RCC 7860 (cell line): ENCODE data around the gene ZBTB1.
"Not testable (repeated sequence)": the region's sequence is repeated elsewhere in the genome, so short reads cannot be mapped to it uniquely, and the experiment has no call there.

Experiments used
- DNase-seq: peaks from one replicate; pipeline ENCODE4 v3.0.0-alpha.2; 2015; ENCODE audit warnings: low spot score
- FAIRE-seq: peaks from 2 replicates; lab custom pipeline; 2012; peaks lifted over from hg19 to GRCh38; lab: Jason Lieb, UNC

ZBTB1 gene

DNA sequence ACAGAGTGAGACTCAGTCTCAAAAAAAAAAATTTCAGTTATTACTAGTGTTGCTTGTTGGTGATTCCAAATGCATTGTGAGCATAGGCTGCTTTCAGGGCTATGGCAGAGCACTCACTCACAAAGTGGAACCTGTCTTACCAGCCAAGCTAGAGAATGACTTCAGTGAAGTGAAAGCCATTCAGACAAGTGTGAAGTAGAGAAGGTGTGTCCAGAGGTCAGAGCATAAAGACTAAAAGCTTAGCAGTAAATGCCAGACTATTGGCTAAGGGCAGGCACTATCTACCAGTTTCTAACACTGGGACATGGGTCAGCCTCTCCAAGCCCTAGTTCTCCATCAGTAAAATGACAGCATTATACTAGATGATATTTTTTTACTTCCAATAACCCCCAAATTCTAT lies 57.9 kb downstream of the ZBTB1 start:
- DNase-seq = no peak
- FAIRE-seq = no peak

DNA sequence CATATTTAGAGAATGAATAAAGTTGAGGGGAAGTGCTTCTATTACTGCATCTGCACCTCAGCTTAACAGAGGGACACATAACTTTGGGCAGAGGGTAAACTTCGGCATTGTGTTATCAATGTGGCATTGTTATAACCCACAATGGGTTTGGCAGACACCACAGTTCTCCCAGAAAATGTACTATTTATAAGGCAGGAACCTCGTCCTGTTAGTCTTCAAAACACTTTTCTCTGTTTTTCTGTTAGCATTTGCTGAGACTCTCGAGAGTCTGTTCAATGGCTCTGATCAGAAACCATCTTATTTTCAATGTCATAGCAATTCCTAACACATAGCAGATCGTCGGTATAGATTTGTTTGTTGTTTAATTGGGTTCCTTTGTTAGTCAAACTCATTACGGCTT lies 59.1 kb downstream of the ZBTB1 start:
- DNase-seq = no peak
- FAIRE-seq = no peak

DNA sequence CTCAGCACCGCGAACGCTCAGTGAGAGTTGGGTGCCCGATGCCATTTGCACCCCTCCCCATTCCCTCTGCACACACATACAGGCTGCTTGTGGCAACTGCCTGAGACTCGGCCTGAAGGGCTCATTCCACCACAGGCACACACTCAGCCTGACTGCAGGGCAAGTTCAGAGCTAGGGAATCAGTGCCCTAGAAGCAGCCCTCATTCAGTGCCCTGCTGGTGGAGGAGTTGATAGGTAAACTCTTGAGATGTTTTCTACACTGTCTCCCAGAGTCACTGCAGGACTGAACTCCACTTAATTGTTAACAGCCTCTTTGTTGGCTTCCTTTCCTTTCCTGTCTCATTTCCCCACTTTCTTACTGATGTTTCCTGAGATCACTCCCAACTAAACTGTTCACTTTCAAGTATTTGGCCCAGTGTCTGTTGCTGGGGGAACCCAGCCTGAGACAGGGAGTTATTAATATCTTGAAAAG lies 62.1 kb downstream of the ZBTB1 start:
- FAIRE-seq (no peak), DNase-seq (no peak)

- FAIRE-seq (no peak), DNase-seq (no peak)
These were observed 64.6 kb downstream of the ZBTB1 start for GRCh38 chr14:64569138-64569631.

DNA sequence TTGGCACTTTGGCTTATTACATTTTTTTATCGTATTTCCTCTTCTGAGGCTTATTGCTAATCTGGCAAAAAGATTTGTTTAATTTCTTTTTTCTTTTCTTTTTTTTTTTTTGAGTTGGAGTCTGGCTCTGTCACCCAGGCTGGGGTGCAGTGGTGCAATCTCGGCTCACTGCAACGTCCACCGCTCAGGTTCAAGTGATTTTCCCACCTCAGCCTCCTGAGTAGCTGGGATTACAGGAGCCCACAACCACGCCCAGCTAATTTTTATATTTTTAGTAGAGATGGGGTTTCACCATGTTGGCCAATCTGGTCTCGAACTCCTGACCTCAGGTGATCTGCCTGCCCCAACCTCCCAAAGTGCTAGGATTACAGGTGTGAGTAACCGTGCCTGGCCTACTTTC lies 65.1 kb downstream of the ZBTB1 start:
- DNase-seq, FAIRE-seq: not testable (repeated sequence)

GRCh38 chr14:64572386-64573104 lies 68.0 kb downstream of the ZBTB1 start:
- FAIRE-seq = no peak
- no peak for DNase-seq

DNA sequence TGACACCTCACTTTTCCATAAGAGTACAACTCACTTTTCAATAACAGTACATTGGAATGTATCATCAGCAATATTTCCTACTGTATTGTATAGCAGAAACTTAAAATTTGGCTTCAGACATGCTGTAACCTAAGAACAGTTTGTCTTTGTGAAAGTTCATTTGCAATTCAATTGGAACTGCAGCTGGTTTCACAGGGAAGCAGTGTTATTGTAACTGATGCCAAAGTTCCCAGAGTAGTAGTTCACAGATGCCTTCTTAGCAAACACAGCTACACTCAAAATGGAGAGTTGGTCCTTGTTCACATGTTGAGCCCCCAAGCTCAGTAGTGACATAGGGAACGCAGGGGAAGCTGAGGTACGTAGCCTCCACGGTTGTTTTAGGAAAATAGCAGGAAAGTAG lies 68.5 kb downstream of the ZBTB1 start:
- DNase-seq = no peak
- no peak for FAIRE-seq
